K562 (cell line): ENCODE data around the gene ROR2. TPM values are rescaled to one million over a fixed set of nuclear protein-coding genes. Genes with fewer than 3 reads are reported as not detected.

Source experiments
- CBFA2T2 ChIP-seq: fragments of 450-650 bp; conservative IDR thresholded peaks from 2 replicates; pipeline ENCODE4 v1.6.1; 2017; ENCODE audit warnings: mild to moderate bottlenecking
- HINFP ChIP-seq: fragments of 450-650 bp; conservative IDR thresholded peaks from 2 replicates; pipeline ENCODE4 v1.6.1; 2016; ENCODE audit warnings: missing genetic modification characterization, low read depth, mild to moderate bottlenecking, control low read depth, missing compliant biosample characterization
- HMGXB4 ChIP-seq: sonication (generic); formaldehyde crosslinking; IDR thresholded peaks from 2 replicates; pipeline ENCODE4 v1.8.1; 2023; ENCODE audit warnings: mild to moderate bottlenecking, missing genetic modification reagents
- NFE2 ChIP-seq: IDR thresholded peaks from 2 replicates; pipeline ENCODE4 v1.6.1; 2014; ENCODE audit warnings: antibody characterized with exemption, low read depth
- TFAM ChIP-seq: fragments of 250-450 bp; sonication (Bioruptor Pico); conservative IDR thresholded peaks from 2 replicates; pipeline ENCODE4 v1.5.0; 2021; ENCODE audit warnings: mild to moderate bottlenecking, moderate library complexity
- ZBTB5 ChIP-seq: fragments of 450-650 bp; IDR thresholded peaks from 2 replicates; pipeline ENCODE4 v1.6.1; 2017; ENCODE audit warnings: antibody characterized with exemption
- ZNF146 ChIP-seq: IDR thresholded peaks from one replicate; pipeline ENCODE4 v1.6.1; 2018; ENCODE audit warnings: missing compliant biosample characterization; ENCODE audit not compliant: unreplicated experiment
- ZNF274 ChIP-seq: IDR thresholded peaks from 2 replicates; pipeline ENCODE4 v1.6.1; 2011; ENCODE audit warnings: low read depth, mild to moderate bottlenecking, low read length, moderate library complexity, borderline replicate concordance
- ZNF609 ChIP-seq: sonication (generic); formaldehyde crosslinking; IDR thresholded peaks from 2 replicates; pipeline ENCODE4 v1.8.1; 2023; ENCODE audit warnings: missing genetic modification reagents, mild to moderate bottlenecking, borderline replicate concordance
- ZNF655 ChIP-seq: fragments of 250-450 bp; sonication (Bioruptor Pico); IDR thresholded peaks from 2 replicates; pipeline ENCODE4 v1.5.0; 2021
- polyA plus RNA-seq, 8 experiments: library from polyadenylated mRNA; depleted of rRNA in 4 of 8; stranded (reverse) in 5 of 8; unstranded in 3 of 8; fragments of >200 nt; fragmentation: Nextera tagmentation in 2 of 8; fragmentation: Illumina TruSeq in 1 of 8; extraction: Ambion mirVana in 2 of 8; extraction: Trizol in 1 of 8; gene quantifications; 2 replicates each; pipeline versions ENCODE4 v1.2.1 to v1.2.3, GENCODE V29; 2011 to 2014; ENCODE audit warnings: inconsistent platforms in 1 of 8, missing spikeins in 1 of 8
- total RNA-seq, 7 experiments: library from RNA; depleted of rRNA in 6 of 7; stranded (reverse); fragments of >200 nt in 6 of 7; fragmentation: Illumina TruSeq in 2 of 7; extraction: Trizol in 2 of 7; gene quantifications; 2 replicates each; pipeline versions ENCODE4 v1.2.1 to v1.2.3, GENCODE V29; 2011 to 2021; ENCODE audit warnings: low replicate concordance in 1 of 7

ROR2 gene
- total and polyA plus RNA-seq, 9 of the 15 experiments (the other 6 are each of a cell fraction or from before 2014, with no cell fraction given), result 5.6 to 33.8 (median 15.3) TPM

- no peak for TF ChIP-seq ZNF609 (CRISPR knock-in tag)
- TF ChIP-seq NFE2, result no peak
- no peak for TF ChIP-seq CBFA2T2
- peak; percentile 92; the same call in 1 of the 2 replicates for TF ChIP-seq HMGXB4 (CRISPR knock-in tag)
- no peak for TF ChIP-seq TFAM (CRISPR knock-in tag)
- TF ChIP-seq HINFP (tag), result no peak
- TF ChIP-seq ZNF146, result no peak
- no peak for TF ChIP-seq ZNF274
- no peak for TF ChIP-seq ZNF655 (CRISPR knock-in tag)
- TF ChIP-seq ZBTB5, result no peak
Observed at GRCh38 chr9:91949946-91950664, at the start of gene ROR2 (continued).
